ENCODE measurements around the gene OR52W1.
A peak's percentile ranks its signal among the peaks of the same experiment; 100 is the strongest.
"Not testable (repeated sequence)": the region's sequence is repeated elsewhere in the genome, so short reads cannot be mapped to it uniquely, and the experiment has no call there.

Gene OR52W1

DNA sequence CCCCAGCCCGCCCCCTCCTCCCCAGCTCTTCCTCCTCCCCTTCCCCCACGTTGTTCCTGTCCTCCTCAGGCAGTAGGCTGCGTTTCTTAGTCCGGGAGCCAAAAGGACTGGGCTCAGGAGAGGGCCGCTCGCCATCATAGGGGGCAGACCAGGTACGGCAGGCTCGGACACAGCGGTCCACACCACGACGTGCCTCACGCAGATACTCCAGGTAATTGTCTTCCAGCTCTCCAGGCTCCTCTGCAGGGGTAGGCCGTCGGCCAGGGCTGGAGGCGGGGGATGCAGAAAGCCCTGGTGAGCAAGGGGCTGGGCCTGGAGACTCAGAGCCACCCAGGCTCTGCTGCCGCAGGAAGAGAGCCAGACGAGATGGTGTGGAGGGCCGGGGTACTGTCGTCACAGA, 18.7 kb downstream of the OR52W1 start:
- no peak for DNase-seq (ENCODE audit: low read depth in 2 of 2)

DNA sequence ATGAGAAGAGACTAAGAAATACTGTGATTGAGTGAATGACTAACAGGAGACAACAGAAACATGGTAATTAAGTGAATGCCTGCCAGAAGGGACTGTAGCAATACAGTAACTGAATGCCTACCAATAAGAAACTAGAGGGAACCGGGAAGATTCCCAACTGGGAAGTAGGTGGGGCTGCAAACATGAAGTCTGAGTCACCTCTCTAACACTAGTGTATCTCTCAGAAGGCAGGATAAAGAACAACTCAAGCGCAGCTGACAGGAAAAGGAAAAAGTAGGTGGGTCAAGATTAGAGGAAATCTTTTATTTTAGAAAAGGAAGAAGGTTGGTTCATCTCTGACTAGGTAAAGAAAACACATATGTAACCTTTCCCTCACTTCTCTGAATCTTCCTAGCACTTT, 20.3 kb downstream of the OR52W1 start:
- no peak for DNase-seq (ENCODE audit: low read depth in 2 of 2)

DNA sequence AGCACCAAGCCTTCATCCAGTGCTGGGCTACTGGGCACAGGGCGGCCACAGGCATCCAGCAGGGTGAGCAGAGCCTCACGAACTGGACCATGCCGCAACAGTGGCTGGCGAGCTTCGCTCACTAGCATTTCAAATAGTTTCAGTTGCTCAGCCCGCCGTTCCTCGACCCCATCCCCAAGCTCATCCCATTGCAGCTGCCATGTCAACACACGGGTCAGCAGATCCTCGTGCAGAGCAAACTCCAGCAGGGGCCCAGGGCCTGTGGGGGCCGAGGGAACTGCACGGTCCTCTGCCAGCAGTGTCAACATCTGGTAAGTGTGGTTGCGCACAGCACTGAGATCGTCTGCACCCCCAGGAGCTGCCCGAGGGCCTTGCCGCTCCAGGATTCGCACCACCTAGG, 24.8 kb downstream of the OR52W1 start:
- DNase-seq (ENCODE audit: low read depth in 2 of 2), result no peak

DNA sequence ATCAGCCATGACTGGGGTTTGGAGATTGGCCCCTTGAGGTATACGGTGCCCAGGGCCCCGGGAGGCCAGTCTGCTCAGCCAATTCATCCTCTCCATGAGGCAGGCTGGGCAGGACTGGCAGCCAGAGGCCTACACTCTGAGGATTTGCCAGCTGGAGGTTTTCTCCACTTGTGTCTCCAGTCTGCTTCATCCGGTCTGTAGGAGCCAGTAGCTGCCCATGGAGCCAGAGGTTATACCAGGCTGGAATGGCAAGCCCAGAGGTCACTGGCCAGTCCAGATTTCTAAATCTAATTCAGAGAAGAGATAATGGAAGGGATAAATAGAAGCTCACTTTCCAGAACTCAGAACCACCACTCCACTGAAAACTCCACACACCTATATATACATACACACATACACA, 25.4 kb downstream of the OR52W1 start:
- DNase-seq (ENCODE audit: low read depth in 2 of 2), result no peak

DNA sequence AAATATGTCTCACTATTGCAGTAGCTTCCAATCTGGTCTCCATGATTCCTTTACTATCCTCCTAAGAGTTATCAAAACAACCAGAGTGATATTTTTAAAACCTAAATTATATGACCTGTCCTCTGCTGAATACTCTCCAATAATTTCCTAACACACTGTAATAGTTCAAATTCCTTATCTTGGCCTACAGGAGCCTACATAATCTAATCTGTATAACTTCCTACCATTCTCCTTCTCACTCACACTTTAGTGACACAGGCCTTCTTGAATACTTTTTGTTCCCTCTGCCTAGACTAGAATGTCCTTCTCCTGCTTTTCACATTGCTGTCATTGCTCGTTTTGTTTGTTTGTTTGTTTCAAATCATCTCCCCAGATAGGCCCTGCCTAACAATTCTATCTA, 26.0 kb downstream of the OR52W1 start:
- no peak for DNase-seq (ENCODE audit: low read depth in 2 of 2)

DNA sequence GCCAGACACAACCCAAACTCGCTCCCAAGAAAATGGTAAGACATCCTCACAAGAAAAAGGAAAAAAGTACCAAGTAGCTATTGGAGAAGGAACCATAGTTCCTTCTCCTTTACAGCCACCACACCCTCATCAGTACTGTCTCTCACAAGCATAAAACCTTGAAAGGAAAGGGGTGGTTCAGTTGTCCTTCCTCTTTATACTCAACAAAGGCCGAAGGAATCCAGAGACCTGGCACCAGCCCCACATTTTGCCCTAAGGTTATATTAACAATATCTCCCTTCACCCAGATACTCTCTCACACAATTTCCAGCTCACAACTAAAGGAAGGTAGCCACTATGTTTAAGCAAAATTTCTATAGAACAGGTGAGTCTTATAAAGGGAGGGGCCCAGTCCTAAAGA, 26.9 kb downstream of the OR52W1 start:
- DNase-seq (ENCODE audit: low read depth in 2 of 2), result no peak

DNA sequence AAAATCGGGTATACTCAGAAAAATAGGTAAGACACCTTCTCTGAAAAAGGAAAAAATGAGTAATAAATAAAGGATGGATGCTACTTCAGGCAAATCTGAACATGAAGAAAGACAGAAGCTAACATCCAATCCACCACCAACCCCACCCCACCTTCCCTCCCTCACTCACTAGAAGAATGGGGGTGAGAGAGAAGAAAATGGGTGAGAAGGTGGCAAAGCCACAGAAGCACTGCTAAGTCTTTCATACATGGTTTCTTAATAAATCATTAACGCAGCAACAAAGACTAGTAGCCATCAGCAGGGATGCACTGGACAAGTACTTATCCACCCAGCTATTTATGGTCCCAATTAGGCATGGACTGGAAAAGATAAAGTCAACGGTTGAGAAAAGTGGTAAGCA, 29.5 kb downstream of the OR52W1 start:
- DNase-seq (ENCODE audit: low read depth in 2 of 2), result no peak

DNA sequence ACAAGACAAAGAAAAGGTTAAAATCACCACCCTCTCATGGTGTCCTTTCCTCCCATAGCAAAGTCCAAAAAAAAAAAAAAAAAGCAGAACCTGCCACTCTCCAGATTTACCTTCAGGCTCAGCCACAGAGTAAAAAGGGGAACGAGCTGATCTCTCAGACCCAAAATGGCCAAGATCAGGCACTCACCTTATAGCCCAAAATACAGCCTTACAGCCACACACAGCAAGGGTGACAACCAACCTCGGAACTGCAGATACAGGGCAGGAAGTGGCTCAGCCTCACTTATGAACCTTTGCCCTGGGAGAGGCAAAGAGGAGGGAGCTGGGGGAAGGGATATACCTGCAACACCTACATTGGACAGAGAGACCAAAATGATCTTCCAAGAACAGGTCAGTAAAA, 30.9 kb downstream of the OR52W1 start:
- DNase-seq (ENCODE audit: low read depth in 2 of 2), result no peak

DNA sequence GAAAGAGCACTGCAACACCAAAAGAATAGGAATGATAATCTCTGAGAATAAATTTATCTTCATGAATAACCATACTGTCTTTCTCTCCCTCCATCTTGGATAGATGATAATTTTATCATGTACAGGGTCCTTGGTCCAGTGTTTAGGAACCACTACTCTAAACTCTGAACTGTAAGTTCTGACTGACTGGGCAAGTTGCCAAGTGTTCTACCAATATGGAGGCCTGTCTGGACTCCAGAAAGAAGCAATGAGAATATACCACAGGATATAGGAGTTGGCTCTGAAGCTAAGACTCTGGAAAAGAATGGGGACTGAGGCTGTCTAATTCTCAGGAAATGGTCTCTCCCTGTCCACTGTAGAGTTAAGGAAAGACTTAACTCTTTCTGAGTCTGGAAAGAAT, 33.9 kb downstream of the OR52W1 start:
- DNase-seq (ENCODE audit: low read depth in 2 of 2), result no peak

DNA sequence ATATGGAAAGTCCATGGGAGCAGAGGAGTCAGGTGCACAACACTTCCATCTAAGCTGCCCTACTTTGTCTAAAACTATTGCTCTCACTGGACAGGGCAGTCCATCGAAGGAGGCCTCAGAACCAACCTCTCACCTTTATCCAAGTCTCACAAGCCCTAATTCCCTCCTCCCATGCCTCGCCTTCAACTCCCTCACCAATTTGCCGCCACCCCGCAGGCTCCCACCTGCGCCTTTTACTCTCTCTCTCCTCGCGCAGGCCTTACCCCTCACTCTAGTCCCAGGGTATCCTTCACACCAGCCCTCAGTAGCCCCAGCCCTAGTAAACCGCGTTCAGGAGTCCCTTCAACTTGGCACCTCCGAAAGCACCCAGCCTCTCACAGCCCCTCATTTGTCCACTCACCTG, 35.0 kb downstream of the OR52W1 start:
- no peak for DNase-seq (ENCODE audit: low read depth in 2 of 2)

DNA sequence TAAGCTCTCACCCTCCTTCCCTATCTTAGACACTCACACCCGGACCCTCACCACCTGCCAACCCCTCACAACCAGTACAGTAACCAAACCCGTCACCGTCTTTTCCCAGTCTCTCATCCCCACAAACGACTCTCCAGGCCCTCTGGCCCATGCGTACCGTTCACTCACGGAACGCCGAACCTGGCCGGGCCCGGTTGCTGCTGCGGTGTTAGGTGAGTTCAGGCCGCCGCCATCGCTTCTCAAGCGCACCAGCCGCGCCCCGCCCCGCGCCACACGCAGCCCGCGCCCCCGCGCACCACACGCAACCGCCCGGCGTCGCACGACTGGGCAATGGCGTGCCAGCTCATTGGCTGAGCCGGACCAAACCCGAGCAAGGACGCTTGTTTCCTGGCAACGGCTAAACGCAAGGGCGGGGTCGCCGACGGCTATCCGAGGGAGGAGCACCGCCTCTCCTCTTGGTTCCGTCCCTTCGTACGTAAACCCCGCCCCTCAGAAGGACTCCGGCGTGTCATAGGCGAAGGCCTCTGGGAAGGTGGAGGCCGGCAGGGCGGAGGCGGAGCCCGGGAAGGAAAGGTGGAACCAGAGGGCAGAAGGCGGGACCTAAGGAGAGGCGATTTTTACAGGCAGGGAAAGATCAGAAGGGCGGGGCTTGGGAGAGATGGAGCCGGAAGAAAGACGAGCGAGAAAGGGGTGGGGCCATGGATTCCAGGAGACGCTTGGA, 35.5 kb downstream of the OR52W1 start, which contains the start of gene FHIP1B:
Gene FHIP1B, minus strand, starts transcription at position 250 of the 721 bp plus-strand sequence. CDS start 10,120 bp downstream, outside the sequence.
- DNase-seq (ENCODE audit: low read depth in 2 of 2), result peak; percentile 94 to 98

DNA sequence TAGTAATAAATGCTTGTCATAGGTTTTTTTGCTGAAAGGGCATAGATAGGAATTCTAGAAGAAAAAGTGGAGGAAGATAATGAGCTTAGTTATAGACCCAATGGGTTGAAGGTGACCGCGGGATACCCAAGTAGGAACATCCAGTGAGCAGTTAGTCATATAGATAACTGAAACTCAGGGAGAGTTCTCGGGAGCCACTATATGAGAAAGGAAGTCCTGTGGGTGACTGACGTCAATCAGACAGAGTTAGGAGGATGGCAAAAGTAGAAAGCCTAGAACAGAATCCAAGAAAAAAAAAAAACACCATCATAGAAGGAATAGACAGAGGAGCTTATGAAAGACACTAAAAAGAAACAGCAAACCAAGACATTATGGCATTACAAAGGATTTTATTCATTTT, 38.2 kb downstream of the OR52W1 start:
- DNase-seq (ENCODE audit: low read depth in 2 of 2), result no peak

DNA sequence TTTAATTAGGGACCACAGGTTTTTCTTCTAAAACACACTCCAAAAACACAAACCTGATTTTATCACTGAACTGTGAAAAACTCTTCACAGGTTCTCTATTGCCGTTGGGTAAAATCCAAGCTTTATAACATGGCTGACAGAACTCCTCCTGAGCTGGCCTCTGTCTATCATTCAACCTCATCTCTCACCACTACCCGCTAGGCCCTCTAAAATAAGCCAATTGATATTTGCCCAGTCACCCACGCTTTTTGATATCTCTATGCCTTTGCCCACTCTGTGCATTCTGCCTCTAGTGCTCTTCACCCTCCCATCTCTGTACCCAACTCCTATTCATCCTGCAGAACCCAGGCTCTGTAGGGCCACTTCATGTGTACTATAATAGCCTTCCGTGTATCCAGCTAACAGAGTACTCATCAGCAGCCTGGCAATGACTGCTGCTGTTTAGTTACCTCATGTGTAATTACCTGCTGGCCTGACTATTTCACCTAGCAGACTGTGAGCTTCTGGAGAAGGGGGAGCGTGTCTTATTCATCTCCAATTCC, 38.8 kb downstream of the OR52W1 start:
- no peak for DNase-seq (ENCODE audit: low read depth in 2 of 2)

DNA sequence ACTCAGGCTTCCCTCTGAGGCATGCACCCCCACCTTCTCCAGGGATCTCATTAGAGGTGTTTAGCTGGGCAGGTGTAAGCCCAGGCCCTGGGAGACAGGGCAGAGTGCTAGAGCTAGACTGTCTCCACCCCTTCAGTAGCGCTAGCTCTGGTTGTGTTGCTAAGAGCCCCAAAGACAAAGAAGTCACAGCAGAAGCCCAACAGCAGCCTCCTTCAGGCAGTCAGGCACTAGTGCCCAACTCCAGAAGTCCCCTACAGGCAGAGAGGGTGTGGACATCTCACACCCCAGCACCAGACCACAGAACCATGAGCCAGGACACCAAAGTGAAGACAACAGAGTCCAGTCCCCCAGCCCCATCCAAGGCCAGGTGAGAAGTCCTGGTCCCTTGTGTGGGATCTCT, 39.9 kb downstream of the OR52W1 start, which contains the start of gene CNGA4:
Gene CNGA4, plus strand, starts transcription at position 188 of the 400 bp plus-strand sequence. Its CDS starts 118 bp downstream, at position 306.
- DNase-seq (ENCODE audit: low read depth in 2 of 2), result no peak

DNA sequence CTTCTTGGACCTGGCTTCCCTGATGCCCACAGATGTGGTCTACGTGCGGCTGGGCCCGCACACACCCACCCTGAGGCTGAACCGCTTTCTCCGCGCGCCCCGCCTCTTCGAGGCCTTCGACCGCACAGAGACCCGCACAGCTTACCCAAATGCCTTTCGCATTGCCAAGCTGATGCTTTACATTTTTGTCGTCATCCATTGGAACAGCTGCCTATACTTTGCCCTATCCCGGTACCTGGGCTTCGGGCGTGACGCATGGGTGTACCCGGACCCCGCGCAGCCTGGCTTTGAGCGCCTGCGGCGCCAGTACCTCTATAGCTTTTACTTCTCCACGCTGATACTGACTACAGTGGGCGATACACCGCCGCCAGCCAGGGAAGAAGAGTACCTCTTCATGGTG, 41.1 kb downstream of the OR52W1 start:
- no peak for DNase-seq (ENCODE audit: low read depth in 2 of 2)

DNA sequence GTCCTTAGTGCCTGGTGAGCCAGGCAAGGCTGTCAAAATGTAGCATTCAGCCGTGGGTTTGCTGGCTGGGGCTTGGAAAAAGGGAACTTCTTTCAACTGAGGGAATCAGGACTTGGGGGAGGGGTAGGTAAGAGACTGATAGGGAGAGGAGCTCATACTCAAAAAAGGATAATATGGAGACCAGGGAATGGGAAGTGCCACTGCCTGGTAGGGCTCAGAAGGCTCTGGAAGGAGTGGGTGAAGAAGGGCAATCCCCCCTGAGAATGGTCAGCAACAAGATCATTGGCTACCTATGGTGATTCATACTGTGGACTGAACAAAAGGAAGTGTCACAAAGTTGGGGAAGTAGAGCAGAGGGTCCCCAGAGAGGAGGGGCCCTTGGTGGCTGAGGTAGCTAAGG, 41.8 kb downstream of the OR52W1 start:
- no peak for DNase-seq (ENCODE audit: low read depth in 2 of 2)

DNA sequence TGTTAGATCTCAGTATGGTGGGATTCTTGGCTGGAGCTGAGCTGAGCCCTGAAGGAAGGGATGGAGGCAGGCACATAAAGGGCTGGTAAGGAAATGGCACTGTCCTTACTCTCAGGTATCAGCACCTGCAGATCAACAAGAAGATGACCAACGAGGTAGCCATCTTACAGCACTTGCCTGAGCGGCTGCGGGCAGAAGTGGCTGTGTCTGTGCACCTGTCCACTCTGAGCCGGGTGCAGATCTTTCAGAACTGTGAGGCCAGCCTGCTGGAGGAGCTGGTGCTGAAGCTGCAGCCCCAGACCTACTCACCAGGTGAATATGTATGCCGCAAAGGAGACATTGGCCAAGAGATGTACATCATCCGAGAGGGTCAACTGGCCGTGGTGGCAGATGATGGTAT, 42.3 kb downstream of the OR52W1 start:
- no peak for DNase-seq (ENCODE audit: low read depth in 2 of 2)

DNA sequence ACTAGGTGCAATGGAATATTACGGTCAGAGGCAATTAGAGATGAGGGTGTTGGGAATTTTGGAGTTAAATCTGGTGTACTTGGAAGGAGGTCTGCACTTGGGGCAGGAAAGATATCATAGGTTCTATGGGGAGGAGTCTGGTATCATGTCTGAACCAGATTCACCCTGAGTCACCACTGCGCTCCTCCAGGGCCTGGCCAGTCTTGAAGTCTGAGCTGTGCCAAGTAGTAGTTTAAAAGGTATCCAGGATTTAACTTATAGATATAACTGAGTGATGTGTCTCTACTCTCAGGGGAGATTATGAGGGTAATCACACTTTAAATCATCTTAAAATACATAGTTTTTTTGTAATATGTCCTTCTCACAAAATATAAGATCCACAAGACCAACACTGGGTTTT, 46.5 kb downstream of the OR52W1 start:
- DNase-seq (ENCODE audit: low read depth in 2 of 2), result no peak

DNA sequence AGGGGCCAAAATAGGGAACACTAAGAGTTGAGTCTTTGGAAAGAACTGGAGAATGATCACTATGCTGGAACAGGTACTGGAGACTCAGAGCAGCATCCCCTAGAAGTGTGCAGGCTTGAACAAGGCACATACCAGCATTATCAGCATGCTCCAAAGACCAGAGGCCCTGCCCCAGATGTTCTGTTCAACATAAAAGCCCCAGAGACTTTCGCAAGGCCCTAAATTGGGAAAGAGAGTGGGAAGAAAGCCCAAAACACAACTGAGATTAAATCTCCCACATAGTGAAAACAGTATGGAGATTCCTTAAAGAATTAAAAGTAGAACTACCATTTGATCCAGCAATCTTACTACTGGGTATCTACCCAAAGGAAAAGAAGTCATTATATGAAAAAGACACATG, 49.2 kb downstream of the OR52W1 start:
- no peak for DNase-seq (ENCODE audit: low read depth in 2 of 2)

DNA sequence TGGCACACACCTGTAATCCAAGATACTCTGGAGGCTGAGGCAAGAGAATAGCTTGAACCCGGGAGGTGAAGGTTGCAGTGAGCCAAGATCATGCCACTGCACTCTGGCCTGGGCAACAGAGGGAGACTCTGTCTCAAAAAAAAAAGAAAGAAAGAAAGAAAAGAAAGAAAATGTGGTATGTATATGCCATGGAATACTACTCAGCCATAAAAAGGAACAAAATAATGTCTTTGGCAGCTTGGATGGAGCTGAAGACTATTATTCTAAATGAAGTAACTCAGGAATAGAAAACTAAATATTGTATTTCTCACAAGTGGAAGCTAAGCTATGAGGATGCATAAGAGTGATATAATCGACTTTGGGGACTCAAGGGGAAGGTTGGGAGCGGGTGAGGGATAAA, 49.9 kb downstream of the OR52W1 start:
- DNase-seq (ENCODE audit: low read depth in 2 of 2), result not testable (repeated sequence)

Data from stimulated activated CD4-positive, alpha-beta T cell treated with anti-CD3 and anti-CD28 coated beads, Interleukin-1b, Interleukin-23, amount 100 ng/mL, for 1 hour (primary cell).